Lung (tissue), 12 donors: Measurements from ENCODE around the gene FOXK1. TPM values are rescaled to one million over a fixed set of nuclear protein-coding genes. Genes with fewer than 3 reads are reported as not detected.

ENCODE experiments used
- ATAC-seq: fragments of 200-7000 bp; cut with Tn5 transposase; one replicate; pipeline ENCODE4 v1.9.1; 2020; ENCODE audit warnings: moderate number of reproducible peaks; ENCODE audit not compliant: insufficient read depth, low FRiP score
- DNase-seq, 3 donors: peaks; one replicate each; pipeline ENCODE4 v3.0.0-alpha.2; 2013 to 2017
- H3K27ac ChIP-seq, 2 donors: one replicate each; pipeline ENCODE4 v1.5.1; 2013; ENCODE audit warnings: mild to moderate bottlenecking in 2 of 2, moderate library complexity in 2 of 2, control low read depth in 1 of 2, inconsistent platforms in 1 of 2, low read depth in 1 of 2, low read length in 1 of 2
- H3K27me3 ChIP-seq, 3 donors: one replicate each; pipeline ENCODE4 v1.5.1; 2013; ENCODE audit warnings: low read length in 2 of 3; ENCODE audit not compliant: control insufficient read depth in 3 of 3, insufficient read depth in 3 of 3
- H3K36me3 ChIP-seq, 4 donors: one replicate each; pipeline ENCODE4 v1.5.1; 2013; ENCODE audit warnings: low read length in 4 of 4, mild to moderate bottlenecking in 1 of 4, moderate library complexity in 1 of 4; ENCODE audit not compliant: control insufficient read depth in 4 of 4, insufficient read depth in 4 of 4
- H3K4me1 ChIP-seq, 5 donors: one replicate each; pipeline ENCODE4 v1.5.1; 2013; ENCODE audit warnings: low read length in 5 of 5, mild to moderate bottlenecking in 2 of 5, moderate library complexity in 1 of 5; ENCODE audit not compliant: control insufficient read depth in 5 of 5, insufficient read depth in 5 of 5
- H3K4me3 ChIP-seq: one replicate; pipeline ENCODE4 v1.5.1; 2013; ENCODE audit warnings: mild to moderate bottlenecking, control low read depth, moderate library complexity
- H3K9ac ChIP-seq, 2 donors: one replicate each; pipeline ENCODE4 v1.5.1; 2013; ENCODE audit warnings: low read length in 2 of 2, control low read depth in 1 of 2; ENCODE audit not compliant: insufficient read depth in 1 of 2
- H3K9me3 ChIP-seq, 4 donors: one replicate each; pipeline ENCODE4 v1.5.1; 2013; ENCODE audit warnings: low read length in 3 of 4, mild to moderate bottlenecking in 1 of 4, moderate library complexity in 1 of 4; ENCODE audit not compliant: control insufficient read depth in 4 of 4, insufficient read depth in 3 of 4
- CTCF ChIP-seq: IDR thresholded peaks from 2 replicates; pipeline ENCODE4 v1.5.1; 2012; ENCODE audit warnings: mild to moderate bottlenecking; ENCODE audit errors: control extremely low read depth, extremely low read depth
- WGBS, 2 donors: extraction: QIAGEN DNeasy Blood & Tissue Kit; methylation state at CpG; one replicate each; pipeline ENCODE4 v1.1.7; 2013; 5-methylcytosine and 5-hydroxymethylcytosine counted together
- polyA plus RNA-seq, 2 donors: library from polyadenylated mRNA; stranded (reverse); fragments of 200-250 nt; gene quantifications; one replicate each; pipeline ENCODE4 v1.2.1, GENCODE V29; 2013
- total RNA-seq, 2 donors: library from RNA; depleted of rRNA in 1 of 2; stranded (reverse); fragments of >200 nt in 1 of 2; gene quantifications; one replicate each; pipeline ENCODE4 v1.2.1, GENCODE V29; 2014 to 2021
- donor health status: control.
- donor health status: control.
- donor health status: Bipolar disorder and iron deficiency.
- donor health status: healthy.
- donor health status: DM: yes; HTN: yes; CAD: no.

Gene FOXK1
- total and polyA plus RNA-seq, 4 donors = 6.4 to 36.2 (median 14.3) TPM

DNA sequence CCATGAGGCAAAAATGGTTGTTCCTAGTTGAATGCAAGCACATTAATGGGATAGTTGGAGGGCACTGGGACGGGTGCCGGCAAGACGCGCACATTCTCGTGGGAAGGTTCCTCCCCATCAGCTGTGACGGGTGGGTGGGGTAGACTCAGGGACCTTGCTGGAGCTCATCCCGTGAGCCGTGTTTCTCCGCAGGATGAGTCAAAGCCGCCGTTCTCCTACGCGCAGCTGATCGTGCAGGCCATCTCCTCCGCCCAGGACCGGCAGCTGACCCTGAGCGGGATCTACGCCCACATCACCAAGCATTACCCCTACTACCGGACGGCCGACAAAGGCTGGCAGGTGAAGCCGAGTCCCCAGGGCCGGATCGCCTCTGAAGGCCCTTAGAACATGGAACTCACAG, 73.0 kb downstream of the FOXK1 start:
- no peaks in the 10 kb centered on the region for H3K9me3 ChIP-seq
- H3K4me1 ChIP-seq = peaks cover 0 to 5% (median 0%) of the 10 kb centered on the region in 5 donors
- ATAC-seq = no peak
- 96 to 99% methylated on average over 24 of the region's 24 CpGs for WGBS, 2 donors
- no peak overlapping the region for H3K4me3 ChIP-seq
- no peaks in the 10 kb centered on the region for H3K27me3 ChIP-seq
- no peak overlapping the region for H3K27ac ChIP-seq
- H3K36me3 ChIP-seq = peaks cover 6 to 44% (median 24%) of the 10 kb centered on the region in 4 donors
- no peak for TF ChIP-seq CTCF
- DNase-seq = no peak
- H3K9ac ChIP-seq = no peak overlapping the region

DNA sequence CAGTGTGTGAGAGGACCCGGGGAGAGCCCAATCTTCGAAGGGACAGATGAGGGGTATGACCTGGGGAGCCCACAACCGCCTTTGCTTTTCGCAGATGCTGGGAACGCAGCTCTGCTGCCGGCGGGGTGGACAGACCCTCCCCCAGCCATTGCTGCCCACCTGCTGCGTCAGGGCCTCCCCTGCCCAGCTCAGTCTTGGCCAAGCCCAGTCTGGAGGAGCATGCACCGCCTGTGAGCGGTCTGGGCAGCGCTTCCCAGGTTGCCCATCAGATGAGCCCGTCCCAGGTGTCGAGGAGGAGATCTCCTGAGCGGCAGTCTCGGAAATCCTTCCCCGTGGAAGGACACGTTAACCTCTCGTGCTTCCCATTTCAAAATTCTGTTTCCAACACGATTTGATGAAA, 76.0 kb downstream of the FOXK1 start:
- Histone ChIP-seq H3K27me3 (no peaks in the 10 kb centered on the region), H3K9ac (no peak overlapping the region), H3K9me3 (no peaks in the 10 kb centered on the region), H3K4me1 (peaks cover 0 to 3% (median 0%) of the 10 kb centered on the region in 5 donors), H3K27ac (no peak overlapping the region), H3K36me3 (peaks cover 12 to 65% (median 34%) of the 10 kb centered on the region in 4 donors), H3K4me3 (no peak overlapping the region)
- DNase-seq (no peak), ATAC-seq (no peak)
- 94 to 96% methylated on average over 19 of the region's 19 CpGs for WGBS, 2 donors
- no peak for TF ChIP-seq CTCF

DNA sequence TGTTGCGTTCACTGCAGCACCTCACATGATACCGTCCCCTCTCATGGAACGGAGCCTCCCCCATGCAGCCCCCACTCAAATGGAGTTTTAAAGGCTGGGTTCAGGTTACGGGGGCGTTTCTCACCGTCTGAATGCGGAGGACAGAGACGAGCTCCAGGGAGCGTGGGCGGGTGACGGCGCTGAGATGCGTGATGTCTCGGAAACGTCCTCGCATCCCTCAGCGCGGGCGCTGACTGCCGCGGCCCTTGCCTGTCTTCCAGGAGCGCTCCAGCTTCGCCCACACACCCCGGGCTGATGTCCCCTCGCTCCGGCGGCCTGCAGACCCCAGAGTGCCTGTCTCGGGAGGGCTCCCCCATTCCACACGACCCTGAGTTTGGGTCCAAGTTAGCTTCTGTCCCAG, 76.7 kb downstream of the FOXK1 start:
- TF ChIP-seq CTCF = no peak
- Histone ChIP-seq H3K27me3 (no peaks in the 10 kb centered on the region), H3K4me3 (no peak overlapping the region), H3K27ac (no peak overlapping the region), H3K4me1 (peaks cover 0 to under 1% (median 0%) of the 10 kb centered on the region in 5 donors), H3K36me3 (peaks cover 12 to 72% (median 39%) of the 10 kb centered on the region in 4 donors), H3K9me3 (no peaks in the 10 kb centered on the region), H3K9ac (no peak overlapping the region)
- ATAC-seq = no peak
- DNase-seq = no peak
- 96 to 98% methylated on average over 29 of the region's 29 CpGs for WGBS, 2 donors

DNA sequence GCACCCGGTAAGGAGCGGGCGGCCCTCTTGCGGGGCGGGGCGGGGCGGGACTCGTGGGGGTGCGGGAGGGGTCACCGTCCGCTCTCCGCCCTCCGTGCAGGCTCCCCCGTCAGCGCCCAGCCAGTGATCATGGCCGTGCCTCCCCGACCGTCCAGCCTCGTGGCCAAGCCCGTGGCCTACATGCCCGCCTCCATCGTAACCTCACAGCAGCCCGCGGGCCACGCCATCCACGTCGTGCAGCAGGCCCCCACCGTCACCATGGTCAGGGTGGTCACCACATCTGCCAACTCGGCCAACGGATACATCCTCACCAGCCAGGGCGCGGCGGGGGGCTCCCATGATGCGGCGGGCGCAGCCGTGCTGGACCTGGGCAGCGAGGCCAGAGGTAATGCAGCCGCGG, 77.1 kb downstream of the FOXK1 start:
- no peak for ATAC-seq
- no peak for DNase-seq
- no peak for TF ChIP-seq CTCF
- H3K4me1 ChIP-seq = no peaks in the 10 kb centered on the region
- WGBS, 2 donors = 97% methylated on average over 38 to 40 of the region's 40 CpGs
- H3K27me3 ChIP-seq = no peaks in the 10 kb centered on the region
- peaks cover 12 to 76% (median 42%) of the 10 kb centered on the region in 4 donors for H3K36me3 ChIP-seq
- H3K4me3 ChIP-seq = no peak overlapping the region
- no peak overlapping the region for H3K9ac ChIP-seq
- H3K27ac ChIP-seq = no peak overlapping the region
- H3K9me3 ChIP-seq = no peaks in the 10 kb centered on the region
